Duodenal mucosa (tissue), 2 donors: ENCODE measurements around the gene NCOA3.

Experiments
- H3K27ac ChIP-seq: one replicate; pipeline ENCODE4 v1.7.0; 2013; ENCODE audit warnings: low read depth, low read length
- H3K27me3 ChIP-seq, 2 donors: one replicate each; pipeline ENCODE4 v1.7.0; 2013; ENCODE audit warnings: low read length in 2 of 2, control low read depth in 1 of 2; ENCODE audit not compliant: insufficient read depth in 2 of 2, control insufficient read depth in 1 of 2
- H3K36me3 ChIP-seq, 2 donors: one replicate each; pipeline ENCODE4 v1.7.0; 2013; ENCODE audit warnings: low read length in 2 of 2, control low read depth in 1 of 2; ENCODE audit not compliant: insufficient read depth in 2 of 2, control insufficient read depth in 1 of 2
- H3K4me1 ChIP-seq, 2 donors: one replicate each; pipeline ENCODE4 v1.7.0; 2013; ENCODE audit warnings: low read length in 2 of 2, control low read depth in 1 of 2; ENCODE audit not compliant: insufficient read depth in 2 of 2, control insufficient read depth in 1 of 2
- H3K4me3 ChIP-seq, 2 donors: one replicate each; pipeline ENCODE4 v1.7.0; 2013; ENCODE audit warnings: low read length in 2 of 2, low read depth in 1 of 2
- H3K9ac ChIP-seq, 2 donors: one replicate each; pipeline ENCODE4 v1.7.0; 2013; ENCODE audit warnings: low read length in 2 of 2, low read depth in 1 of 2
- H3K9me3 ChIP-seq, 2 donors: one replicate each; pipeline ENCODE4 v1.7.0; 2013; ENCODE audit warnings: low read length in 2 of 2, control low read depth in 1 of 2; ENCODE audit not compliant: control insufficient read depth in 1 of 2

The NCOA3 gene

GRCh38 chr20:47475419-47476044 is 26.2 kb upstream of the NCOA3 start:
- H3K4me3 ChIP-seq = no peak overlapping the region
- H3K9ac ChIP-seq = no peak overlapping the region
- H3K27me3 ChIP-seq = no peaks in the 10 kb centered on the region
- H3K9me3 ChIP-seq = no peaks in the 10 kb centered on the region
- H3K27ac ChIP-seq = no peak overlapping the region
- H3K4me1 ChIP-seq = no peaks in the 10 kb centered on the region
- H3K36me3 ChIP-seq = no peaks in the 10 kb centered on the region

DNA sequence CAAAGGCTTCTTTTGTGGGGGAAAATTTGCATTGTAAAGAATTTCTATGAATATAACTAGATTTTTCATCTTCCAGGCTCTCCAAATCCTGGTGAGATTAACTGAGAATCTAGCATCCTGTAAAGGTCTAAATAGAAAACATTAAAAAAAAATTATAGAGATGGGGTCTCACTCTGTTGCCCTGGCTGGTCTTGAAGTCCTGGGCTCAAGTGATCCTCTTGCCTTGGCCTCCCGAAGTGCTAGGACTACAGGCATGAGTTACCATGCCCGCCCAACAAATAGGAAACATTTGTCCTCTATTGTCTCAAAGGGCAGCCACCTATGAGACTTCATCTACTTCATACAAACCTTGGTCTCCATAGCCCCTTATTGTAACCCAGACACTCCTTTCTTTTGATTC is 25.2 kb upstream of the NCOA3 start:
- Histone ChIP-seq H3K36me3 (no peaks in the 10 kb centered on the region), H3K27ac (no peak overlapping the region), H3K9me3 (no peaks in the 10 kb centered on the region), H3K9ac (no peak overlapping the region), H3K4me1 (no peaks in the 10 kb centered on the region), H3K27me3 (no peaks in the 10 kb centered on the region), H3K4me3 (no peak overlapping the region)

DNA sequence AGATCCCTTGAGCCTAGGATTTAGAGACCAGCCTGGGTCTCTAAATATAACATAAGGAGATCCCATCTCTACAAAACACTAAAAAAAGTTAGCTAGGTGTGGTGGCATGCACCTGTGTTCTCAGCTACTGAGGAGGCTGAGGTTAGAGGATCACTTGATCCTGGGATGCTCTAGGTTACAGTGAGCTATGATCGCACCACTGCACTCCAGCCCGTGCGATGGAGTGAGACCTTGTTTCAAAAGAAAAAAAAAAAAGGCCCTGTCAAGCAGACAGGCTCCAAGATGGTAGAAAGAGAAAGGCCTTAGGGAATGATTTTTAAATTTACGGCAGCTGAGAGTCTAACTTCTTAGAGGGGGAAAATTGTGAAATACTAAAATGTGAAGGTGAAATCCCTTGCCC is 22.6 kb upstream of the NCOA3 start:
- Histone ChIP-seq H3K4me3 (no peak overlapping the region), H3K27me3 (no peaks in the 10 kb centered on the region), H3K27ac (no peak overlapping the region), H3K36me3 (no peaks in the 10 kb centered on the region), H3K4me1 (no peaks in the 10 kb centered on the region), H3K9me3 (no peaks in the 10 kb centered on the region), H3K9ac (no peak overlapping the region)

GRCh38 chr20:47479506-47479905 is 22.2 kb upstream of the NCOA3 start:
- Histone ChIP-seq H3K4me3 (no peak overlapping the region), H3K27me3 (no peaks in the 10 kb centered on the region), H3K9ac (no peak overlapping the region), H3K36me3 (no peaks in the 10 kb centered on the region), H3K4me1 (no peaks in the 10 kb centered on the region), H3K9me3 (no peaks in the 10 kb centered on the region), H3K27ac (no peak overlapping the region)

GRCh38 chr20:47480239-47480638 is 21.4 kb upstream of the NCOA3 start:
- H3K27ac ChIP-seq = no peak overlapping the region
- no peaks in the 10 kb centered on the region for H3K27me3 ChIP-seq
- no peaks in the 10 kb centered on the region for H3K4me1 ChIP-seq
- no peak overlapping the region for H3K9ac ChIP-seq
- no peak overlapping the region for H3K4me3 ChIP-seq
- no peaks in the 10 kb centered on the region for H3K9me3 ChIP-seq
- no peaks in the 10 kb centered on the region for H3K36me3 ChIP-seq

DNA sequence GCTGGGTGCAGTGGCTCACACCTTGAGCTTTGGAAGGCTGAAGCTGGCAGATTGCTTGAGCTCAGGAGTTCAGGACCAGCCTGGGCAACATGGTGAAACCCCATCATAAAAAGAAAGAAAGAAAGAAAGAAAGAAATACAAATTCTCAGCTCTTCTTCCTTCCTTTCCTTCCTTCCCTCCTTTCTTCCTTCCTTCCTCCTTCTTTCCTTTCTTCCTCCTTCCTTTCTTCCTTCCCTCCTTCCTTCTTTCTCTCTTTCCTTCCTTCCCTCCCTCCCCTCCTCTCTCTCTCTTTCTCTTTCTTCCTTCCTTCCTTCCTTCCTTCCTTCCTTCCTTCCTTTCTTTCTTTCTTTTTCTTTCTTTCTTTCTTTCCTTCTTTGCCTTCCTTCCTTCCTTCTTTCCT is 21.0 kb upstream of the NCOA3 start:
- Histone ChIP-seq H3K9ac (no peak overlapping the region), H3K27me3 (no peaks in the 10 kb centered on the region), H3K9me3 (no peaks in the 10 kb centered on the region), H3K4me1 (no peaks in the 10 kb centered on the region), H3K36me3 (no peaks in the 10 kb centered on the region), H3K27ac (no peak overlapping the region), H3K4me3 (no peak overlapping the region)

GRCh38 chr20:47481330-47482216 is 20.1 kb upstream of the NCOA3 start:
- no peak overlapping the region for H3K9ac ChIP-seq
- no peaks in the 10 kb centered on the region for H3K36me3 ChIP-seq
- H3K27me3 ChIP-seq = no peaks in the 10 kb centered on the region
- no peak overlapping the region for H3K27ac ChIP-seq
- H3K9me3 ChIP-seq = no peaks in the 10 kb centered on the region
- no peaks in the 10 kb centered on the region for H3K4me1 ChIP-seq
- H3K4me3 ChIP-seq = no peak overlapping the region

GRCh38 chr20:47482705-47483104 is 19.0 kb upstream of the NCOA3 start:
- no peak overlapping the region for H3K27ac ChIP-seq

DNA sequence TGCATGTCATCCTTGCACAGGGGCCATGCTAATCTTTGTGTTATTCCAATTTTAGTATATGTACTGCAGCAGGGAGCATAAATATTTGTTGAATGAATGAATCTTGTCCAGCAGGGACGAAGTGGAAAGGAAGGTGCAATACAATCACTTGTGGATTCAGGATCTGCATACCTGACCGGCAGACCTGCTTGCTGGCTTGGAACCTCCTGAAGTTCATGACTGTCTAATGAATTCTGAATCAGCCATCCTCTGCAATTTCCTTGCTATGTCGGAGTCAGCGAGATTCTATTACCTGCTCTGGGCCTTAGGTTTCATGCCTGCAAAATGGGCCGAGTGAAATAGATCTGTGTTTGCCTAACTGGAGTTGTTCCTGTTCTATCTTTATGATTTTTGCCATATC is 17.4 kb upstream of the NCOA3 start:
- no peak overlapping the region for H3K27ac ChIP-seq
- no peak overlapping the region for H3K9ac ChIP-seq
- H3K9me3 ChIP-seq = no peaks in the 10 kb centered on the region
- H3K4me3 ChIP-seq = no peak overlapping the region
- no peaks in the 10 kb centered on the region for H3K36me3 ChIP-seq
- no peaks in the 10 kb centered on the region for H3K27me3 ChIP-seq
- peaks cover 0 to 6% of the 10 kb centered on the region in 2 donors for H3K4me1 ChIP-seq

More at GRCh38 chr20:47482705-47483104, 19.0 kb upstream of the NCOA3 start:
- Histone ChIP-seq H3K27me3 (no peaks in the 10 kb centered on the region), H3K4me3 (no peak overlapping the region), H3K9me3 (no peaks in the 10 kb centered on the region), H3K9ac (no peak overlapping the region), H3K36me3 (no peaks in the 10 kb centered on the region), H3K4me1 (peaks cover 0 to 5% of the 10 kb centered on the region in 2 donors)

DNA sequence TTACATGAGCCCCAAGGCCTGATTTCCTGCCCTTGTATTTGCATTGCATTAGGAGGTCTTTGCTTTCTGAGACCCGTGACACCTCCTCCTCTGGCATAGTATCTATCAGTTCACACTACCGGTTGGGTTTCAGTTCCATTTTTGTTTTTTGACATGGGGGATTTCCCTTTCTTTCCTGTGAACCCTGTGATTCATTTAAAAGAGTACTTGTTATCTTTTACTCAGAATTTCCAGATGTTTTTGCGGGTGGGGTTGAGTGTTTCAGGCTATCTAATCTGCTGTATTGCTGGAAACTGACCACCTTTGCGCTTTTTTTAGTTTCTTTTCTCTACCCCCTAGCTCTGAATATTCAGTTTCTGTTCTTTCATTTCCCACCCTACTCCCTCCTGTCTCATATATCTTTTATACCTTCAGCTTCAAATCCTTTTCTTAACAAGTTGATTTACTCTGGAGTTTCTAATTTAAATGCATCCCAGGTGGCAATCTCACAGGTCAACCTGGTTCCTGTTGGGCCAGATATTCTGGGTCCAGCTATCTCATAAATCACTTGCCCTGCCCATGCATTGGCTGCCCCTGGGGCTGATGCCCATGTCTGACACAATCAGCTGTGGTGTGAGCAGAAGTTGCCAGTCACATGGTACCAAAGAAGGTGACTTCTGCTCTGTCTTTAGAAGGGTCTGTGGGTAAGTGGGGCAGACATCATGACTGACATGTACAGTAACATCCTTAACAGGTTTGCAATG is 14.3 kb upstream of the NCOA3 start:
- Histone ChIP-seq H3K9me3 (no peaks in the 10 kb centered on the region), H3K4me1 (peaks cover 0 to 8% of the 10 kb centered on the region in 2 donors), H3K36me3 (no peaks in the 10 kb centered on the region), H3K9ac (no peak overlapping the region), H3K4me3 (no peak overlapping the region), H3K27me3 (no peaks in the 10 kb centered on the region), H3K27ac (no peak overlapping the region)
